Ishikawa (cell line): Measurements from ENCODE around the gene PPP1R13B.

ENCODE experiments used
- CEBPB ChIP-seq: IDR thresholded peaks from 2 replicates; pipeline ENCODE4 v1.6.1; 2012
- CREB1 ChIP-seq: IDR thresholded peaks from 2 replicates; pipeline ENCODE4 v1.6.1; 2012; ENCODE audit warnings: low read depth
- EGR1 ChIP-seq: IDR thresholded peaks from 2 replicates; pipeline ENCODE4 v1.6.1; 2012
- EP300 ChIP-seq: IDR thresholded peaks from 2 replicates; pipeline ENCODE4 v1.6.1; 2012; ENCODE audit warnings: borderline replicate concordance
- FOXM1 ChIP-seq: IDR thresholded peaks from 2 replicates; pipeline ENCODE4 v1.6.1; 2012; ENCODE audit warnings: low read depth, borderline replicate concordance
- NFIC ChIP-seq: IDR thresholded peaks from 2 replicates; pipeline ENCODE4 v1.6.1; 2012
- RAD21 ChIP-seq: IDR thresholded peaks from 2 replicates; pipeline ENCODE4 v1.6.1; 2012; ENCODE audit warnings: low read depth
- REST ChIP-seq: IDR thresholded peaks from 2 replicates; pipeline ENCODE4 v1.6.1; 2012; ENCODE audit warnings: low read depth, mild to moderate bottlenecking
- TAF1 ChIP-seq: IDR thresholded peaks from 2 replicates; pipeline ENCODE4 v1.6.1; 2012; ENCODE audit warnings: low read depth, mild to moderate bottlenecking
- TCF12 ChIP-seq: IDR thresholded peaks from 2 replicates; pipeline ENCODE4 v1.6.1; 2012; ENCODE audit warnings: low read depth
- TEAD4 ChIP-seq: IDR thresholded peaks from 2 replicates; pipeline ENCODE4 v1.6.1; 2012
- USF1 ChIP-seq: IDR thresholded peaks from 2 replicates; pipeline ENCODE4 v1.6.1; 2012
- YY1 ChIP-seq: IDR thresholded peaks from 2 replicates; pipeline ENCODE4 v1.6.1; 2012; ENCODE audit warnings: low read depth
- ZBTB7A ChIP-seq: IDR thresholded peaks from 2 replicates; pipeline ENCODE4 v1.6.1; 2012; ENCODE audit warnings: low read depth
- TF ChIP-seq, protein P1 (sequence below): IDR thresholded peaks from 2 replicates; pipeline ENCODE4 v1.6.1; 2012

PPP1R13B gene

GRCh38 chr14:103815253-103815652 lies 32.1 kb downstream of the PPP1R13B start:
- no peak for TF ChIP-seq EGR1
- TF ChIP-seq, protein P1, sequence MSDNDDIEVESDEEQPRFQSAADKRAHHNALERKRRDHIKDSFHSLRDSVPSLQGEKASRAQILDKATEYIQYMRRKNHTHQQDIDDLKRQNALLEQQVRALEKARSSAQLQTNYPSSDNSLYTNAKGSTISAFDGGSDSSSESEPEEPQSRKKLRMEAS: no peak
- no peak for TF ChIP-seq YY1
- TF ChIP-seq EP300: no peak
- TF ChIP-seq CEBPB: no peak
- TF ChIP-seq USF1: no peak
- no peak for TF ChIP-seq FOXM1
- no peak for TF ChIP-seq TCF12
- TF ChIP-seq REST: no peak
- no peak for TF ChIP-seq ZBTB7A
- TF ChIP-seq TEAD4: no peak
- TF ChIP-seq RAD21: no peak
- no peak for TF ChIP-seq NFIC
- no peak for TF ChIP-seq CREB1
- no peak for TF ChIP-seq TAF1

DNA sequence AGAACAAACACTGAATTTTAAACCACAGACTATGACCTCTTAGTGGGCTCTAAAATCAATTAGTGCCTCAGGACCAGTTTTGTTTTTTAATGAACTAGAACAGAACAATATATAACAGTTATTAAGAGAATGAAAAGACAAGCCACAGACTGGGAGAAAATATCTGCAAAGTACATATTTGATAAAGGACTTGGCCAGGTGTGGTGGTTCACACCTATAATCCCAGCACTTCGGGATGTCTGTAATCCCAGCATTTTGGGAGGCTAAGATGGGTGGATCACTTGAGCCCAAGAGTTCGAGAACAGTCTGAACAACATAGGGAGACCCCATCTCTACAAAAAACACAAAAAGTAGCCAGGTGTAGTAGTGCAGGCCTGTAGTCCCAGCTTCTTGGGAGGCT lies 36.2 kb downstream of the PPP1R13B start:
- TF ChIP-seq ZBTB7A (no peak), FOXM1 (no peak), YY1 (no peak), RAD21 (no peak), TEAD4 (no peak), CREB1 (no peak), EGR1 (no peak), USF1 (no peak), TCF12 (no peak), NFIC (no peak), CEBPB (no peak), TAF1 (no peak), EP300 (no peak), REST (no peak)
- TF ChIP-seq, protein P1: no peak

GRCh38 chr14:103808403-103809001 lies 38.9 kb downstream of the PPP1R13B start:
- TF ChIP-seq FOXM1: no peak
- TF ChIP-seq EGR1: no peak
- no peak for TF ChIP-seq YY1
- no peak for TF ChIP-seq TAF1
- peak; percentile 32; the same call in 1 of the 2 replicates for TF ChIP-seq NFIC
- TF ChIP-seq RAD21: peak; percentile 98

GRCh38 chr14:103806805-103807204 lies 40.6 kb downstream of the PPP1R13B start:
- TF ChIP-seq USF1: no peak
- no peak for TF ChIP-seq NFIC
- no peak for TF ChIP-seq CREB1
- TF ChIP-seq CEBPB: no peak
- TF ChIP-seq ZBTB7A: no peak
- no peak for TF ChIP-seq YY1
- no peak for TF ChIP-seq TEAD4

- no peak for TF ChIP-seq CREB1
- no peak for TF ChIP-seq EGR1
- no peak for TF ChIP-seq REST
- no peak for TF ChIP-seq TCF12
- no peak for TF ChIP-seq YY1
- TF ChIP-seq EP300: no peak
These were observed 41.7 kb downstream of the PPP1R13B start for GRCh38 chr14:103805708-103806107.
